ENCODE data around the gene SLCO4C1.

DNA sequence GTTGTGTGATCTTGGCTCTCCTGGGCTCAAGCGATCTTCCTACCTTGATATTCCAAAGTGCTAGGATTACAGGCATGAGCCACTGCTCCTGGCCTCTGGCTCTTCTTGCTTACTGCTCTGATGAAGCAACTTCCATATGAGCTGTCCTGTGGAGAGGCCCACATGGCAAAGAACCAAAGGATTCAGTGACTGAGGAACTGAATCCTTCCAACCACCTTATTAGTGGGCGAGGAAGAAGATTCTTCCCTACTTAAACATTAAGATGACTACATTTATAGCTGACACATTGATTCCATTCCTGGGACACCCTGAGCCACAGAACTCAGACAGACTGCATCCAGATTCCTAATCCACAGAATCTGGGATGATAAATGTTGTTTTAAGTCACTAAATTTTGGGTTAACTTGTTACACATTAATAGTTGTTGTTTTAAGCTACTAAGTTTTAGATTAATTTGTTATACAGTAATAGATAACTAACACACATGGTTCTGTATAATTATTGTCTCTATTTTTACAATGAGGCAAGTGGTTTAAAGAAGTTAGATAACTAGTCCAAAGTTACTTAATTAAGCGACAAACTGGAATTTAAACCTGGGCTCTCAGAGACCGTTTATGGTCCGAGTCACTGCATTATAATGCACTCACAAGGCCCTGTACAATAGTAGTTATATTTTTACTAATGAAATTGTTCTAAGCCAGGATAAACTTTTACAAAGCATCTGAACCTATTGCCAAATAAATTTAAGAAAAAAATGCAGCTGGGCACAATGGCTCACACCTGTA is 16.7 kb upstream of the SLCO4C1 start:
- TF ChIP-seq, protein P1, sequence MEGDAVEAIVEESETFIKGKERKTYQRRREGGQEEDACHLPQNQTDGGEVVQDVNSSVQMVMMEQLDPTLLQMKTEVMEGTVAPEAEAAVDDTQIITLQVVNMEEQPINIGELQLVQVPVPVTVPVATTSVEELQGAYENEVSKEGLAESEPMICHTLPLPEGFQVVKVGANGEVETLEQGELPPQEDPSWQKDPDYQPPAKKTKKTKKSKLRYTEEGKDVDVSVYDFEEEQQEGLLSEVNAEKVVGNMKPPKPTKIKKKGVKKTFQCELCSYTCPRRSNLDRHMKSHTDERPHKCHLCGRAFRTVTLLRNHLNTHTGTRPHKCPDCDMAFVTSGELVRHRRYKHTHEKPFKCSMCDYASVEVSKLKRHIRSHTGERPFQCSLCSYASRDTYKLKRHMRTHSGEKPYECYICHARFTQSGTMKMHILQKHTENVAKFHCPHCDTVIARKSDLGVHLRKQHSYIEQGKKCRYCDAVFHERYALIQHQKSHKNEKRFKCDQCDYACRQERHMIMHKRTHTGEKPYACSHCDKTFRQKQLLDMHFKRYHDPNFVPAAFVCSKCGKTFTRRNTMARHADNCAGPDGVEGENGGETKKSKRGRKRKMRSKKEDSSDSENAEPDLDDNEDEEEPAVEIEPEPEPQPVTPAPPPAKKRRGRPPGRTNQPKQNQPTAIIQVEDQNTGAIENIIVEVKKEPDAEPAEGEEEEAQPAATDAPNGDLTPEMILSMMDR (IDR thresholded peaks at IDR 0.05), result no peak
- no peak for TF ChIP-seq POLR2A (IDR thresholded peaks at IDR 0.05)
